NCI-H345 treated with DMSO at 0.1 percent for 48 hours (cell line): ENCODE results near the gene RWDD1.
"Not testable (repeated sequence)": the region's sequence is repeated elsewhere in the genome, so short reads cannot be mapped to it uniquely, and the experiment has no call there.

Experiments
- DNase-seq: peaks from one replicate; lab custom pipeline; 2025; ENCODE audit not compliant: unreplicated experiment; lab: John Stamatoyannopoulos, UW

RWDD1 gene

DNA sequence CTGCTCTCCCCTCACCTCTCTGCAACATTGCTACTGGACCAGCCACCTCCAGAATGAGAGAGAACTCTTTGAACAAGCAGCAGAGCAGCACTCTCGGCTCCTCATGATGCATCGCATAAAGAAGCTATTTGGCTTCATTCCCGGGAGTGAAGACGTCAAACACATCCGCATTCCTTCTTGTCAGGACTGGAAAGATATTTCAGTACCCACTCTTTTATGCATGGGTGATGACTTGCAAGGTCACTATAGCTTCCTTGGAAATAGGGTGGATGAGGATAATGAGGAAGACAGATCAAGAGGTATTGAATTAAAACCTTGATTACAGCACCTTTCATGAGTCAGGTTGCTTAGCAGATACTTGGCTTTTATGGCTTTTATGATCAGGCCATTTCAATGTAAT, 13.4 kb upstream of the RWDD1 start:
- DNase-seq: no peak

DNA sequence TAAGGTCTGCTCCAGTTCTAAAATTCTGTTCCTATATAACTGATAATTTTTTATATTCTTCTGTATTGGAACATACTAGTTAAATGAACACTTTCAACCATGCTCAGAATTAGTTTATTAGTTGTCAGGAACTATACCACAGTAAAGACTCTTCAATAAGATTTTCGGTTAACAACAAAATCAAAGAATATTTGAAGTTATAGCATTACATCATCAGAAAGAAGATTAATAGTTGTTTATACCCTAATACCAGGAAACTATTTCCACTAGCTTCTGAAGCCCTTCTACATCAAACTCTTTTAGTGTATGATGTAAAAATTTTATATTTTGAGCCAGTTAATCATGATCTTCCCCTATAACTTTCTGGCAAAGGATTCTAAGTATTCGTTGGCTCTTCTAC, 11.2 kb upstream of the RWDD1 start:
- DNase-seq: no peak

DNA sequence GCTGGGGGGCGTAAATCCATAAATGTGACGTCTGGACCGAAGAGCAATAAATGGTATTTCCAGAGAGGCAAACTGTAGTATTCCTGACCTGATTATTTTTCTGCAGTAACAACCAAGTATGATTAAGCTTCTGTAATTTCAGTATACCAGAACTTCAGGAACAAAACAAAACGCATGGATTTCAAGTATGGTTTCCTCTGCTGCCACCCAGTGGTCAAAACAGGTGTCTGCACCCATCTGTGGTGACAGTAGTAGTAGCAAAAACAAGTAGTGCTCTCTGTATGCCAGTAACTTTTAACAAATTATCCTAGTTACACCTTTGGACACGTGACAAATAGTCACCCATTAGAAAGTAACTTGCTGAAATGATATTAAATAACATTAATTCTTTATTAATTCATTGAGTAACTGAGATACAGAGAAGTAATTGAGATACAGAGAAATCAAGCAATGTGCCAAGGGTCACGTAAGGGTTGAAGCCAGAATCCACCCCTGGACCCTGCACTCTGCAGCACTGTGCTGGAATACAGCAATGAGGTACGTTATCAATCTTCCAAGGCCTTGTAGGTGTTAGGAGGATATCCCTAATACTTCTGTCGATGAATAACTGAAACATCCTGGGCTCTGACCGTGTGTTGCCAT, 9.8 kb upstream of the RWDD1 start:
- DNase-seq: peak; percentile 21

DNA sequence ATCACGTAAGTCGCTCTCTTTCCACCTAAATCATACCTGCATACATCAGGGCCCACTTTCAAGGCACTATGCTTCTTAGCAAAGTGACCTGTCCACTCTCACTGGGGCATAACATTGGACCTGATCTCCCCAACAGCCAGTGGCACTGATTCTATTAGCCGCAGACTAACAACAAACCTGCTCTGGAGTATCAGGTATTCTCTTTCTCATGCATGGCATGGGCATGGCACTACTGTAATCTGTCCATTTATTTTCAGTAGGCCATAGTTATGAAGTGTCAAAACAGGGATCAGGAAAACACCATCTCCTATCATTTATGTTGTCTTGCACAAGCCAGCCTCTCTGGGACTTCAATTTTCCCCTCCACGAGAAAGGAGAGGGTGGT, 9.3 kb upstream of the RWDD1 start:
- DNase-seq: no peak

DNA sequence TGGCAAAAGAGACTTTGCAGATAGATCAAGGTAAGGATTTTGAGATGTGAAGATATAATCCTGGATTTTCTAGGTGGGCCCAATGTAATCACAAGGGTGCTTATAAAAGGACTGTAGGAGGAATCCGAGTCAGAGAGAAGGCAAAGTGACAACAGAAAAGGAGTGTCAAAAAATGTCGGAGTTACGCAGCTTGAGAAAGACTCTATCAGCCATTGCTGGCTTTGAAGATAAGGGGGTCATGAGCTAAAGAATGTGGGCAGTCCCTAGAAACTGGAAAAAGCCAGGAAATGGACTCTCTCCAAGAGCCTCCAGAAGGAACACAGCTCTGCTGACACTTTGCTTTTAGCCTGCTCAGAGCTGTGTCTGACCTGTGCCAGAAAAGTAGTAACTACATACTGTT, 8.7 kb upstream of the RWDD1 start:
- DNase-seq: no peak

DNA sequence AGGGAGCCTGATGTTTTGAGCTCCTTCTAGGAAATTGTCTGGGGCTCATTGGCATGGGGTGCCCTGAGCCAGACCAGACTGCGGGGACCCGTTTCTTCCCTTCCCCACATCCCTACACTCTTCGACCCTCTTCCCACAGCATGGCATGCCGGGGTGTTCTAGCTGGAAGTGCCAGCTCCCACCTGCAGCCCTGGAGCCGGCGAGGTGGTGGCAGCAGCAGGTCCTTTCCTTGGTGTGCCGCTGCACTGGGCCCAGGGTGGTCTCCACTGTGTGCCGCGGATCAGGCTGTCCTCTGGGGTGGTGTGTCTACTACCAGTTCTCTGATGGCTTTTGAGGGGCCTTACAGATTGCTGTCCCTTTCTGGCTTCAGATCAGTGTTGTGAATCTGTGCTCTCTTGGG, 7.5 kb upstream of the RWDD1 start:
- DNase-seq: no peak

DNA sequence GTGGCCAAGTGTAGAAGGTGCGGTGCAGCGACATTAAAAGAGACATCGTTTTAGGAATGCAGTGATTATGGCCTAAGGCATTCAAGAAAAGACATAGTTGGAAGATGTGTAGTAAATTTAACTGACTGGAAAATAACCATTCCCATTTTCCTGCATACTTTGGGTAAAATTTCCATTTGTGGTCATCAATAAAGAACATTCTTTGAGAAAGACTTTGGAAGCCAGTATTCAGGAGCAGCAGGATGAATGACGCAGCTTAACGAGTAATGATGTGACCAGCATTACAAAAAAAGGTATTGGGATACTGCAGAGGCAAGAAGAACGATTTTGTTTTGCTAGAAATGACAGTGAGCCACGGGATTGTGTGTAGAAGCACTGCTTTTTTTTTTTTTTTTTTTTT, 7.0 kb upstream of the RWDD1 start:
- no peak for DNase-seq

DNA sequence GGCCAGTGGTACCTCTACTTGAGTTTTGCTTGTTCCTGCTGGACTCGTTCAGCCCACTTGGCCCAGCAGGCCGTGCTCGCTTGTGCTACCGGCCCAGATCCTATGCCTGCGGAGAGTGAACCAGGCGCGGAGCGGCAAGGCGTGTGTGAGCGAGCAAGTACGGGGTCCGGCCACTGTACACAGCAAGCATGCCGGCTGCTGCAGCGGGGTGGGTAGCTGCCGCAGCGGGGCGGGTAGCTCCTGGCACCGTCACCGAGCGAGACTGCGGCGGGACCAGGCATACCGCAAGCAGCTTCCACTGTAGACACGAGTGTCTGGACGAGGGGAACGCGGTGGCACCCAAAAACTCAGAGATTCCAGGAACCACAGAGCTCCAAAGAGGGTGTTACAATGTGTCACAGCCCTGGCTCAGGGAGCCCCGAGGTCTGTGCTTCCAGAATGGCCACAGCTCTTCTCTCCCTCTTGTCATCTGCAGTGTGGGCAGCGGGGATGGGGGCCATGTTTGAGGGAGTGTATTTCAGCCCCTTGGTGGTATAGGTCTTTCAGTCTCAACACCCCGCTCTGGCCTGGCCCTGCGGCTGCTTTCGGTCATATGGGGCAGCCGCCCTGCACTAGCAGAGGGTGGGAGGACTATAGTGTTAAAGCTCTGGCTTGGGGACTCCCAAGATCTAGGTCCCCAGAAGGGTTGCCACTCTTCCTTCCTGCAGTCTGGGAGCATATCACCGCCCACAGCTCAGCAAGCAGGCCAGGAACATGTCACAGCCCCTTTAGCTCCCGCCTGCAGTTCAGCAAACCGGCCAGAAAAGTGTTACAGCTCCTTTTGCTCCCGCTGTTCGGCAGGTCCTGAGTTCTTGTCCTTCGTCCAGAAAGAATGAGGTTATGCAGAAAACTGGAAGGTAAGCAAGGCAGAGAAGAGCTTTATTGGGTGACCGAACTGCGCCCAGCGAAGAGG, 6.1 kb upstream of the RWDD1 start:
- DNase-seq: no peak

DNA sequence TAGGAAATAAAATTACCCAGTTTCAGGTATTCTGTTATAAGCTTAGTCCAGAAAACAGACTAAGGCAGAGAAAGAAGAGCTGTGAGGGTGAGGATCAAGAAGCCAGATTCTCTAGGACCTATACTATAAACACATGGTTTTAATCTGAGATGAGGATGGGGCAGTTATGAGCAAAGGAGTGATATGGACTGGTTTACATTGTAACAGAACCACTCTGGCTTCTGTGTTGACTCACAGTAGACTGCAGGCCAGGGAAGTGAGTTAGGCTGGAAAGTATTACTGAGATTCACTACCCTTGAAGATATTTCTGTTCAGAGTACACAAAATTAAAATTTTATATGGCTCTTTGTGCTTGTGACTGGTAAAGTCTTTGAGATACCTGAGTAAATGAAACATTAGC, 3.2 kb upstream of the RWDD1 start:
- no peak for DNase-seq

DNA sequence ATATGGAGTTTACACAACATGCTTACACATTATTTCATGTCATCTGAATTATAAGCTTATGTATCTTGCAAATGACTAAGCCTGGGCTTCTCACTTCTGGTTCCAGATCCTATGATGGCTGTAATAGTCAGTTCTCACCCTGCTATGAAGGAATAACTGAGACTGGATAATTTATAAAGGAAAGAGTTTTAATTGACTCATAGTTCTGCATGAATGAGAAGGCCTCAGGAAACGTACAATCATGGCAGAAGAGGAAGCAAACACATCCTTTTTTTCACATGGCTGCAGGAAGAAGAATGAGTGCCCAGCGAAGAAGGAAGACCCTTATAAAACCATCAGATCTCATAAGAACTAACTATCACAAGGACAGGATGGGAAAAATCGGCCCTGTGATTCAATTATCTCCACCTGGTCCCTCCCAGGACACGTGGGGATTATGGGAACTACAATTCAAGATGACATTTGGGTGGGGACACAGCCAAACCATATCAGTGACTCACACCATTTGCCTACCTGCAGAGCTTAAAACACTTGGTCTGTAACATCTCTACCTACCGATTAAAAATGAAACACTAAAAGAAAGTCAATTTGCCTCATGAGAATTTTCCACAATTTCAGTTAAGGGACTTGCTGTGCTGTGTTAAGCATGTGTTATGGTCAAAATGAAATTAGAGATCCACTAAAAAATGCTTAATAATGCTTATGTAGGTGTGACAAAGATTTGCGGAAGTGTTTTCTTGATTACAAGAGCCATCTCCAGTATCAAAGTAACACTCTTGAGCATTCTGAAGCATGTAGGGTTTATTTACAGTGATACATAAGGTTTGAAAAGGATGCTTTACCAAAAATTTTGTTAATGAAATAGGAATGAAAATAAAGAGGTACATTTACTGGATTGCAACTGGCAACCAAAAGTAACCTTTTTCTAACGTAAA, 2.2 kb upstream of the RWDD1 start:
- no peak for DNase-seq

DNA sequence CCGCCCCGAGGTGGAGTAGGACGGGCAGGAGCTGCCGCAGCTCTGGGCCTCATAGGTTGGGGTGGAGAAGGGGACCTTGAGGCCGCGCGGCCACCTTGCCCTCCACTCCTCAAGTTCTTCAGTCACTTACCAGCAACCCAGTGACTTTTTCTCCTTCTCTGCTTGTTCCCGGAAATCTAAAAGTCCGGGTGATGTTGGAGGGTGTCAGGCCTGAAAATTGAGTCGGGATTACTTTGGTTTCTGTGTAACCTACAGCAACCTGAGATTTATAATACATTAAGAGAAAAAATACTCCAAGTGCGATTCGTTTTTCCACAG, 338 bp downstream of the RWDD1 start:
- no peak for DNase-seq

DNA sequence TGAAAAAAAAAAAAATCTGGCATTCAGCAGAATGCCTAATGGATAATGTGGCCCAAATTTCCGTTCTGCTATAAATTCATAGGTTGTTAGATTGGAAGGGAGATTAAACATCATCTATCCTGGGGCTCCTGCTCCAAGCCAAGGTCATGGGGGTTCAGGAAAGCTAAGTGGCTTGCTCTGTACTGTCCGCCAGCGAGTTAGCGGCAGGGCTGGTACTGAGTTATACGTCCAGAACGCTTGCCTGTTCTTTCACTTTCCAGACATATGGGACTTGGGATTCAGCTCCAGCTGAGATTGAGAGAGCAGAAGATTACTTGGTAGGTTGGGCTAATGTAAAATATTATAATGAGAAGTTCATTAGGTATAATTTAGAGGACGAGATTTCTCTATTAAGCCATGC, 858 bp downstream of the RWDD1 start:
- DNase-seq: no peak

DNA sequence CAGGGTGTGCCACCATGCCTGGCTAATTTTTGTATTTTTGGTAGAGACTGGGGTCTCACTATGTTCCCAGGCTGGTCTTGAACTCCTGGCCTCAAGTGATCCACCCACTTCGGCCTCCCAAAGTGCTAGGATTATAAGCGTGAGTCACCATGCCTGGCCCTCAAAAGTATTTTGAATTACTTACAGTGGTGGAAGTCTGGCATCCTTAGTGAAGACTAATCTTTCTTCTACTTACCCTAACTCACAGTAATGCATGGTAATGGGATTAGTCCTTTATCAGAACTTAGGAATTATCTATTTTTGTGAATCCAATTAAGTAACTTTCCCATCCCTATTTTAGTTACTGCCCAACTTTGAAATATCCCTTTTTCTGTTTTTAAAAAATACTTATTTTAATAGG, 3.9 kb downstream of the RWDD1 start:
- no peak for DNase-seq

DNA sequence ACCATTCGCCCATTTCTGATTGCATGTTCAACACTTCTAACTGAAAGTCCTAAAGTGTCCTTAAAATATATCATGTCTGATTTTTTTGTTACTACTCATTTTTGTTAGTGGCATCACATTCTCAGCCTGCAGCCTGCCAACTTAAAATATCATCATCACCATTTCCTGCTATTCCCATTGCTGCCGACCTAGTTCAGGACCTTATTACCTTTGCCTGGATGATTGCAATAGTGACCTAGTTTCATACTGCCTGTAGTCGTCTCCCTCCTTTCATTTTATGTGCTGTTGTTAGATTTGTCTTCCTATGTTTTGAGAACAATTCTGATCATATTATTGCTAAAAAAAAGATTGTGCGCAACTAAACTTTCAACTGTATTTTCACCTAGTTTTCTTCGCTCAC, 6.2 kb downstream of the RWDD1 start:
- no peak for DNase-seq

DNA sequence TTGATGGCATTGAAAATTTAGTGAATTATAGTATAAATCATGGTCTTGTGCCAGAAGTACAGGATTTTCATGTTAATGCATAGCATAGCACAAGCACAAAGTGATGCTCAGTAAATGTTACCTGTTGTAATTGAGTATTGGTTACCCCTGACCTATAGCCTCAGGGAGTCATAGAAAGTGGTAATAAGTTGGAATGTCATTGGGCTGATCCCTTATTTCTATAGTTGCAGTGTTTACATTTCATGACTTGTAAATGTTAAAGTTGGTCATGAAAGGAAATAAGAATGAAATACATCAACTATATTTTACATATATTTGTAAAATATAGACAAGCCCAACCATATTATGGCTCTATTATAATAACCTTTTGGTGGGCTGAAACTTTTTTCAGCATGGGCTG, 7.0 kb downstream of the RWDD1 start:
- DNase-seq: no peak

DNA sequence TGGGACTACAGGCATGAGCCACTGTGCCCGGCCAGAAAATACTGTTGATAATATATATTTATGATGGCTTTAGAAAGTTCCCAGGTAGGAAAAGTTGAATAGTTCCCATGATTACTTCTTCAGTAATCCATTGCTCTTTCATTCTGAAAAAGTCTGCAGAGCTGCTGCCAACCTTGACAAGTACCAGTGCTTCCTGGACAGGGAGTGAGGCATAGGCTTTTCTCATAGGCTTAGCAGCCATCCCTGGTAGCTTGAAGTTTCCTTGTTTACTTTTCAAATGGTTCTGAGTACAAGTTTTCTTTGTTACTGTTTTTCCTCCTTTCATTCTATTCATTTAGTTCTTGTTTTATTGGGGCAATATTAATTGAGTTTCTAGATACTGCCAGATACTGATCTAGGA, 7.8 kb downstream of the RWDD1 start:
- DNase-seq: no peak

DNA sequence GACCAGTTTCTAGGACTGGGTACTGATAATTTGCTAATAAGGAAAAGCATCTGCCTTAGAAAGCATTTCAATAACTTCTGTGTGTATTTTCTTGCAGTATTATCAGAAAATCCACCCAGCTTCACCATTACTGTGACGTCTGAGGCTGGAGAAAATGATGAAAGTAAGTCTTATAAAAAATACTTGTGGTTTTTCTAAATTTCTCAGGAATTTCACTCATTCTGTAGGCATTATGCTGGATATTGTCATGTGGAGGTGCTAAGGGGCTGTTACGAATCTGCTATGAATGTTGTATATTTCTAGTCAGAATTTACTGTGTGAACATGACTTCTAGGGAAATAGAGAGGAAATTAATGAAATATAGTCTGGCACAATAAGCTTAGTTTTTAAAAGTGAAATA, 8.9 kb downstream of the RWDD1 start:
- no peak for DNase-seq

DNA sequence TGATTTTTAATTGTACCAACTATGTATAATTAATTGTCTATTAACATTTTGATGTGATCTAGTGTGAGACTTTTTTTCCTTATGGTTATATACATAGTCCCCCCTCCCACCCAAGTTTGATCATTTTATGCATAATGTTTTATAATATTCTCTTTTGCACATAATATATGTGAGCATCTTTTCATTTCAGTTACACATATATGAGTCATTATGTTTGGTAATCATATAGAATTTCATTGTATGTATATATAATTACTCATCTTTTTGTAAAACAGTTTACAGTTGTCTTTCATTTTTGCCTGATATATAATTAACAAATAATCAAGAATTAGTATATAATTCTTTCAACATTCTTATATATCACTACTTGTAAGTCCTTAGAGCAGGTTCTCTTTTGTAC, 15.0 kb downstream of the RWDD1 start:
- no peak for DNase-seq

DNA sequence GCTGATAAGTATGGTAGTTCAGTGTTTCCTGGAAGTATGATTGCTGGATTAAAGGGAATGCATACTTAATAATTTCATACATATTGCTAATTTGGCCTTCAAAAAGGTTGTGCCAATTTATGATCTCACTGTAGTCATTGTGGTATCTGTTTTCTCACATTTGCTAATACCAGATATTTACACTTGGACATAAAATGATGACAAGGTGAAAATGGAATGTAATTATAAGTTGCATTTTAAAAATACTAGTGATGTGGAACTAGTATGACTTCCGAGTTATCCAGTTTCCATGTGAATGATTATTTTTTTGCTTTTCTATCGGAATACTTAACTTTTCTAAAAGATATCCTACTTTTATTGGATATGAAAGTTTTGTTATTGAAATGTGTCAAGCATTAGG, 15.4 kb downstream of the RWDD1 start:
- no peak for DNase-seq

DNA sequence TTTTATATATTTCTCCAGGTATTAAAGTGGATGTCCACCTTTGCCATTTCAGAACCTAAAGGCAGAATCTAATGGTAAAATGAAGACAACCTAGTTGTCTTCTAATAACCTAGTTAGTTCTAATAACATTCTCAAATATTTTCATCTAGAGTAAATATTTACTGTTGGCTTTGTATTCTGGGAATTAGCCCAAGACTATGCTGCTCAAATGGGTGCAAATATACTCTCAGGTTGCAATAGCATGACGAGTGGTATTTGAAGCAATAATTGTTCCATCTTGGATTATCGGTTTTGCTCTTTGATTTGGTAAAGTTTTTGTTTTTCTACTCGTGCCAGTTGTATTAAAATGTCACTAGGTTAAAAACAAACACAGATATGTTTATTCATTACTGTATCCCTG, 23.9 kb downstream of the RWDD1 start:
- DNase-seq: no peak

DNA sequence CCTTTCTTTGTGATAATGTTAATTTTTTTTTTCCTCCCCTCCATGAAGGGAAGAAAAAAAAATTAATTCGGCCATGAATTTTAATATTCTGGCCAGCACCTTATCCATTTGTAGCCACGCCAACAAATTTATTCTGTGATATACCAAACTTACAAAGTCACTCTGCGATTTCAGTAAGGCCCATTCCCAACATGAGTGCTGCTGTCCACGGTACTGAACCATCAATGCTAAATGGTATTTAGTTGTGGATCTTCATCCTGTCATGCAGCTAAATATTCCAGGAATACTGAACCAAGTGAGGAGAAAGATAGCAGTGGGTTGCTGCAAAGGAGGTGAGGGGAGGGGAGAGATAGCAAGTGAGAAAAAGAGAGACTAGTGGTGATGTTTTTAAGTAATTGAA, 25.5 kb downstream of the RWDD1 start:
- no peak for DNase-seq

DNA sequence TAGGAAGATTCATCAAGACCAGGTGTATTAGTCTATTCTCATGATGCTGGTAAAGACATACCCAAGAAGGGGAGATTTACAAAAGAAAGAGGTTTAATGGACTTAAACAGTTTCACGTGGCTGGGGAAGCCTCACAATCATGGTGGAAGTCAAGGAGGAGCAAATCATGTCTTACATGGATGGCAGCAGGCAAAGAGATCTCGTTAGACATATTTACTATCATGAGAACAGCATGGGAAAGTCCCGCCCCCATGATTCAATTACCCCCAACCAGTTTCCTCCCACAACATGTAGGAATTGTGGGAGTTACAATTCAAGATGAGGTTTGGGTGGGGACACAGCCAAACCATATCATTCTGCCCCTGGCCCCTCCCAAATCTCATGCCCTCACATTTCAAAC, 32.6 kb downstream of the RWDD1 start:
- DNase-seq: not testable (repeated sequence)
